SK-N-SH (cell line): Measurements from ENCODE around the gene CNIH3.

Source experiments
- CHD2 ChIP-seq: fragments of 150-350 bp; IDR thresholded peaks from 2 replicates; pipeline ENCODE4 v1.6.1; 2018; ENCODE audit warnings: low read length; ENCODE audit not compliant: partially characterized antibody
- CTCF ChIP-seq: fragments of 200-600 bp; sonication (generic); IDR thresholded peaks from 2 replicates; pipeline ENCODE4 v1.6.1; 2017; ENCODE audit warnings: antibody characterized with exemption, mild to moderate bottlenecking, moderate library complexity
- EP300 ChIP-seq, 2 experiments: IDR thresholded peaks; 2 replicates each; pipeline versions ENCODE4 v1.4.0 to v1.6.1; 2012; ENCODE audit warnings: borderline replicate concordance in 1 of 2, low read depth in 1 of 2, low read length in 1 of 2
- FOSL2 ChIP-seq: IDR thresholded peaks from 2 replicates; pipeline ENCODE4 v1.4.0; 2012; ENCODE audit warnings: low read depth, mild to moderate bottlenecking, moderate library complexity, borderline replicate concordance
- FOXM1 ChIP-seq: IDR thresholded peaks from 2 replicates; pipeline ENCODE4 v1.4.0; 2012; ENCODE audit warnings: low read depth, mild to moderate bottlenecking
- RAD21 ChIP-seq: IDR thresholded peaks from 2 replicates; pipeline ENCODE4 v1.6.1; 2012; ENCODE audit warnings: mild to moderate bottlenecking, low read length

DNA sequence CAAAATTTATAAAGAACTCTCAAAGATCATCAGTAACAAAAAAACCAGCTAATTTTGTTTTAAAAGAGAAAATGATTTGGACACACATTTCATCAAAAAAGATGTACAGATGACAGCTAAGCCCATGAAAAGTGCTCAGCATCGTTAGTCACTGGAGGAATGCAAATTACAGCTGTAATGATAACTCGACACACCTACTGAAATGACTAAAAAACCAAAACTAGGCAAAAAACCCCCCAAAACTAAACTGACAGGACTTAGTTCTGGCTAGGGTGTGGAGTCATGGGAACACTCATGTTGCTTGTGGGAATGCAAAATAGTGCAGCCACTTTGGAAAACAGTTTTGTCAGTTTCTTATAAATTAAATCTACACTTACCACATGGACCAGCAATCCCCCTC, 59.5 kb downstream of the CNIH3 start:
- TF ChIP-seq CTCF (no peak), FOSL2 (no peak), RAD21 (no peak), EP300 (IDR thresholded peaks at IDR 0.05; ENCODE audit: borderline replicate concordance in 1 of 2, low read depth in 1 of 2, low read length in 1 of 2) (no peak), CHD2 (no peak), FOXM1 (no peak)
